Measurements from ENCODE around the gene CX3CL1. TPM values are rescaled to one million over a fixed set of nuclear protein-coding genes. Genes with fewer than 3 reads are reported as not detected.
A peak's percentile ranks its signal among the peaks of the same experiment; 100 is the strongest.

CX3CL1 gene
- total and polyA plus RNA-seq, 2 of the 4 experiments (the other 2 are of a cell fraction): 0.18 to 0.77 TPM

- H3K4me2 ChIP-seq (ENCODE audit: low read depth, low read length): no peak overlapping the region
- H3K9me1 ChIP-seq (ENCODE audit: insufficient read depth, low read length): no peaks in the 10 kb centered on the region
- no peak overlapping the region for H4K5ac ChIP-seq (ENCODE audit: low read depth, low read length)
- H2AK5ac ChIP-seq (ENCODE audit: low read depth, low read length): no peak overlapping the region
- DNase-seq (no peak), ATAC-seq (ENCODE audit: low read depth) (no peak)
- no peak overlapping the region for H3K4ac ChIP-seq (ENCODE audit: low read depth, low read length)
- no peaks in the 10 kb centered on the region for H4K20me1 ChIP-seq (ENCODE audit: insufficient read depth, low read length)
- dilution Hi-C loops (cut with HindIII; ENCODE audit: low sequenced_read_pairs, unreplicated experiment): no loop called here
- no peak overlapping the region for H3K18ac ChIP-seq (ENCODE audit: low read depth, low read length)
- no peak overlapping the region for H2AK9ac ChIP-seq (replicated peaks; ENCODE audit: low read depth, low read length, poor library complexity)
- BruUV-seq (replicated peaks): no TSS peak
- no peak overlapping the region for H3K27ac ChIP-seq (ENCODE audit: insufficient read depth, low read length)
- no peak overlapping the region for H3K9ac ChIP-seq (ENCODE audit: low read depth, low read length)
- H3K36me3 ChIP-seq (ENCODE audit: control insufficient read depth, insufficient read depth, low read length): no peaks in the 10 kb centered on the region
- no peak overlapping the region for H4K91ac ChIP-seq (ENCODE audit: insufficient read depth, low read depth, low read length)
- H3K4me1 ChIP-seq (ENCODE audit: control insufficient read depth, insufficient read depth, low read length): peaks cover 3% of the 10 kb centered on the region
- intact Hi-C loops (cut with micrococcal nuclease): loop anchor here (2.0 kb wide), 1 partner anchor 99 kb away; no protein-coding TSS in a partner anchor
- ChIA-PET CTCF (interaction anchor here (0.6 kb wide), 1 partner anchor 255 kb away, joined by 3 read pairs; no protein-coding TSS in a partner anchor), POLR2A (ENCODE audit: unreplicated experiment) (no interaction called here)
- in situ Hi-C loops (cut with MboI; ENCODE audit: low sequenced_read_pairs): loop anchor here (5.0 to 10.0 kb wide), 2 partner anchors 117 to 335 kb away; no protein-coding TSS in a partner anchor
- H3K4me3 ChIP-seq (ENCODE audit: insufficient read depth, low read depth, low read length): no peak overlapping the region
- H2BK20ac ChIP-seq (ENCODE audit: low read depth, low read length): no peak overlapping the region
- H3K14ac ChIP-seq (replicated peaks; ENCODE audit: low read depth, low read length): no peak overlapping the region
- H2BK5ac ChIP-seq (ENCODE audit: low read depth, low read length, poor library complexity, severe bottlenecking): no peak overlapping the region
- no peaks in the 10 kb centered on the region for H3K79me1 ChIP-seq (ENCODE audit: low read depth in 1 of 2, low read length in 2 of 2)
- no peak overlapping the region for H2BK120ac ChIP-seq (ENCODE audit: low read depth, low read length)
- no peak overlapping the region for H3K56ac ChIP-seq (ENCODE audit: extremely low read depth, insufficient read depth, low read length)
- 43% methylated on average over 3 of the region's 6 CpGs; no CpG with 5 or more reads in 1 of the 2 experiments for WGBS, 2 experiments (ENCODE audit: extremely low coverage in 2 of 2, insufficient read length in 1 of 2)
- no peak overlapping the region for H3K23ac ChIP-seq (ENCODE audit: low read depth, low read length)
- peak overlapping the region; percentile 53 for H2AFZ ChIP-seq (replicated peaks; ENCODE audit: low read length, poor library complexity)
- no peak overlapping the region for H4K8ac ChIP-seq (ENCODE audit: low read depth in 2 of 2, low read length in 2 of 2)
- no peak overlapping the region for H2BK15ac ChIP-seq (ENCODE audit: low read depth, low read length)
- H3K9me3 ChIP-seq (ENCODE audit: control insufficient read depth, insufficient read depth, low read length): no peaks in the 10 kb centered on the region
- H3K27me3 ChIP-seq (ENCODE audit: control insufficient read depth, insufficient read depth, low read length): no peaks in the 10 kb centered on the region; the same call in 1 of the 2 replicates
- TF ChIP-seq NFE2L2 (IDR thresholded peaks at IDR 0.05; ENCODE audit: low read depth, low read length): no peak
- TF ChIP-seq CHD1 (IDR thresholded peaks at IDR 0.05; ENCODE audit: low read depth, low read length): no peak
- TF ChIP-seq RFX5 (IDR thresholded peaks at IDR 0.05; ENCODE audit: low read depth, low read length): no peak
- no peak for TF ChIP-seq MXI1 (IDR thresholded peaks at IDR 0.05; ENCODE audit: borderline replicate concordance, low read depth, low read length)
- no peak for TF ChIP-seq RCOR1 (IDR thresholded peaks at IDR 0.05; ENCODE audit: insufficient replicate concordance, low read length)
- no peak for TF ChIP-seq MAFK (IDR thresholded peaks at IDR 0.05; ENCODE audit: low read depth, low read length)
- no peak for TF ChIP-seq SMC3 (IDR thresholded peaks at IDR 0.05; ENCODE audit: low read depth, low read length)
- TF ChIP-seq, protein P1, sequence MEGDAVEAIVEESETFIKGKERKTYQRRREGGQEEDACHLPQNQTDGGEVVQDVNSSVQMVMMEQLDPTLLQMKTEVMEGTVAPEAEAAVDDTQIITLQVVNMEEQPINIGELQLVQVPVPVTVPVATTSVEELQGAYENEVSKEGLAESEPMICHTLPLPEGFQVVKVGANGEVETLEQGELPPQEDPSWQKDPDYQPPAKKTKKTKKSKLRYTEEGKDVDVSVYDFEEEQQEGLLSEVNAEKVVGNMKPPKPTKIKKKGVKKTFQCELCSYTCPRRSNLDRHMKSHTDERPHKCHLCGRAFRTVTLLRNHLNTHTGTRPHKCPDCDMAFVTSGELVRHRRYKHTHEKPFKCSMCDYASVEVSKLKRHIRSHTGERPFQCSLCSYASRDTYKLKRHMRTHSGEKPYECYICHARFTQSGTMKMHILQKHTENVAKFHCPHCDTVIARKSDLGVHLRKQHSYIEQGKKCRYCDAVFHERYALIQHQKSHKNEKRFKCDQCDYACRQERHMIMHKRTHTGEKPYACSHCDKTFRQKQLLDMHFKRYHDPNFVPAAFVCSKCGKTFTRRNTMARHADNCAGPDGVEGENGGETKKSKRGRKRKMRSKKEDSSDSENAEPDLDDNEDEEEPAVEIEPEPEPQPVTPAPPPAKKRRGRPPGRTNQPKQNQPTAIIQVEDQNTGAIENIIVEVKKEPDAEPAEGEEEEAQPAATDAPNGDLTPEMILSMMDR (conservative IDR thresholded peaks at IDR 0.05; ENCODE audit: low read depth, low read length): no peak
- no peak for TF ChIP-seq RAD21 (IDR thresholded peaks at IDR 0.05; ENCODE audit: low read length)
- TF ChIP-seq, protein P2, sequence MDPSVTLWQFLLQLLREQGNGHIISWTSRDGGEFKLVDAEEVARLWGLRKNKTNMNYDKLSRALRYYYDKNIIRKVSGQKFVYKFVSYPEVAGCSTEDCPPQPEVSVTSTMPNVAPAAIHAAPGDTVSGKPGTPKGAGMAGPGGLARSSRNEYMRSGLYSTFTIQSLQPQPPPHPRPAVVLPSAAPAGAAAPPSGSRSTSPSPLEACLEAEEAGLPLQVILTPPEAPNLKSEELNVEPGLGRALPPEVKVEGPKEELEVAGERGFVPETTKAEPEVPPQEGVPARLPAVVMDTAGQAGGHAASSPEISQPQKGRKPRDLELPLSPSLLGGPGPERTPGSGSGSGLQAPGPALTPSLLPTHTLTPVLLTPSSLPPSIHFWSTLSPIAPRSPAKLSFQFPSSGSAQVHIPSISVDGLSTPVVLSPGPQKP (IDR thresholded peaks at IDR 0.05; ENCODE audit: borderline replicate concordance, low read depth, low read length): no peak
- TF ChIP-seq CEBPB (IDR thresholded peaks at IDR 0.05; ENCODE audit: low read depth, low read length): no peak
- no peak for TF ChIP-seq BHLHE40 (IDR thresholded peaks at IDR 0.05; ENCODE audit: low read depth, low read length)
- TF ChIP-seq, protein P3, sequence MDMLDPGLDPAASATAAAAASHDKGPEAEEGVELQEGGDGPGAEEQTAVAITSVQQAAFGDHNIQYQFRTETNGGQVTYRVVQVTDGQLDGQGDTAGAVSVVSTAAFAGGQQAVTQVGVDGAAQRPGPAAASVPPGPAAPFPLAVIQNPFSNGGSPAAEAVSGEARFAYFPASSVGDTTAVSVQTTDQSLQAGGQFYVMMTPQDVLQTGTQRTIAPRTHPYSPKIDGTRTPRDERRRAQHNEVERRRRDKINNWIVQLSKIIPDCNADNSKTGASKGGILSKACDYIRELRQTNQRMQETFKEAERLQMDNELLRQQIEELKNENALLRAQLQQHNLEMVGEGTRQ (IDR thresholded peaks at IDR 0.05; ENCODE audit: low read depth, low read length): no peak
- TF ChIP-seq FOS (IDR thresholded peaks at IDR 0.05; ENCODE audit: low read depth, low read length): no peak
These were observed 47.2 kb downstream of the CX3CL1 start for GRCh38 chr16:57419506-57419905.
